Thymus (tissue), 11 donors: Measurements from ENCODE around the gene PELI2. TPM values are rescaled to one million over a fixed set of nuclear protein-coding genes. Genes with fewer than 3 reads are reported as not detected.

Experiments used
- DNase-seq, 9 donors: peaks; one replicate each; pipeline ENCODE4 v3.0.0-alpha.2; 2013; ENCODE audit warnings: low spot score in 9 of 9, low read depth in 6 of 9, missing footprints in 1 of 9
- H3K27ac ChIP-seq, 2 donors: one replicate each; pipeline ENCODE4 v1.5.1; 2013; ENCODE audit warnings: control low read depth in 1 of 2, low read depth in 1 of 2, low read length in 1 of 2, mild to moderate bottlenecking in 1 of 2, moderate library complexity in 1 of 2
- H3K27me3 ChIP-seq, 2 donors: one replicate each; pipeline ENCODE4 v1.5.1; 2013; ENCODE audit warnings: low read length in 1 of 2; ENCODE audit not compliant: control insufficient read depth in 2 of 2, insufficient read depth in 1 of 2
- H3K36me3 ChIP-seq, 2 donors: one replicate each; pipeline ENCODE4 v1.5.1; 2013; ENCODE audit warnings: low read length in 1 of 2, mild to moderate bottlenecking in 1 of 2, moderate library complexity in 1 of 2; ENCODE audit not compliant: control insufficient read depth in 2 of 2, insufficient read depth in 2 of 2
- H3K4me1 ChIP-seq, 2 donors: one replicate each; pipeline ENCODE4 v1.5.1; 2013; ENCODE audit warnings: low read length in 2 of 2; ENCODE audit not compliant: control insufficient read depth in 2 of 2, insufficient read depth in 2 of 2
- H3K4me3 ChIP-seq, 2 donors: one replicate each; pipeline ENCODE4 v1.5.1; 2013; ENCODE audit warnings: low read length in 2 of 2, control low read depth in 1 of 2, mild to moderate bottlenecking in 1 of 2
- H3K9me3 ChIP-seq, 2 donors: one replicate each; pipeline ENCODE4 v1.5.1; 2013; ENCODE audit warnings: low read length in 1 of 2, mild to moderate bottlenecking in 1 of 2; ENCODE audit not compliant: control insufficient read depth in 2 of 2, insufficient read depth in 1 of 2
- WGBS: extraction: QIAGEN DNeasy Blood & Tissue Kit; methylation state at CpG from one replicate; pipeline ENCODE4 v1.1.7; 2013; 5-methylcytosine and 5-hydroxymethylcytosine counted together
- polyA plus RNA-seq: library from polyadenylated mRNA; stranded (reverse); fragments of 200-250 nt; gene quantifications from one replicate; pipeline ENCODE4 v1.2.3, GENCODE V29; 2013
- total RNA-seq: library from RNA; stranded (reverse); fragments of 120-200 nt; gene quantifications from one replicate; pipeline ENCODE4 v1.2.4, GENCODE V29; 2013
- donor health status: healthy.

PELI2 gene
- total and polyA plus RNA-seq, 2 donors, result 8.6 to 21.1 TPM

DNA sequence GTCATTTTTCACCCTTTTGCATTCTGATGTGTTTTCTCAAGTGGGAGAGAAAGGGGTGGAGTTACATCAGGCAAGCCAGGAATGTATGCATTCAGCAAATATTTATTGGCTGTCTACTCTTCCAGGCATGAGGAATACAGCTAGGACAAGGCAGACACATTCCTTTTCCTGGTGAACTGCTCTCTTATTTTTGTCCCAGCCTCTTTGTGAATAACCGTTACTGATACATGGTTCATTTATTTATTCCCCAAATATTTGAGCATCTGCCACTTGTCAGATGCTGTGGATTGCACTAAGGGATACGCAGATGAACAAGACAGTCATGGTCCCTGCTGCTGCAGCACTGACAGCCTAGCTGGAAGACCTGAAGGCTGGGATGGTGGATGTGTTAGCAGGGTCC is 6.1 kb downstream of the PELI2 start:
- no peaks in the 10 kb centered on the region for H3K9me3 ChIP-seq
- H3K4me3 ChIP-seq, result no peak overlapping the region
- H3K4me1 ChIP-seq, result peaks cover 37 to 71% of the 10 kb centered on the region in 2 donors
- no peaks in the 10 kb centered on the region for H3K36me3 ChIP-seq
- H3K27ac ChIP-seq, result no peak overlapping the region
- H3K27me3 ChIP-seq, result no peaks in the 10 kb centered on the region
- no peak for DNase-seq
- WGBS, result 97% methylated on average over 2 of the region's 2 CpGs

DNA sequence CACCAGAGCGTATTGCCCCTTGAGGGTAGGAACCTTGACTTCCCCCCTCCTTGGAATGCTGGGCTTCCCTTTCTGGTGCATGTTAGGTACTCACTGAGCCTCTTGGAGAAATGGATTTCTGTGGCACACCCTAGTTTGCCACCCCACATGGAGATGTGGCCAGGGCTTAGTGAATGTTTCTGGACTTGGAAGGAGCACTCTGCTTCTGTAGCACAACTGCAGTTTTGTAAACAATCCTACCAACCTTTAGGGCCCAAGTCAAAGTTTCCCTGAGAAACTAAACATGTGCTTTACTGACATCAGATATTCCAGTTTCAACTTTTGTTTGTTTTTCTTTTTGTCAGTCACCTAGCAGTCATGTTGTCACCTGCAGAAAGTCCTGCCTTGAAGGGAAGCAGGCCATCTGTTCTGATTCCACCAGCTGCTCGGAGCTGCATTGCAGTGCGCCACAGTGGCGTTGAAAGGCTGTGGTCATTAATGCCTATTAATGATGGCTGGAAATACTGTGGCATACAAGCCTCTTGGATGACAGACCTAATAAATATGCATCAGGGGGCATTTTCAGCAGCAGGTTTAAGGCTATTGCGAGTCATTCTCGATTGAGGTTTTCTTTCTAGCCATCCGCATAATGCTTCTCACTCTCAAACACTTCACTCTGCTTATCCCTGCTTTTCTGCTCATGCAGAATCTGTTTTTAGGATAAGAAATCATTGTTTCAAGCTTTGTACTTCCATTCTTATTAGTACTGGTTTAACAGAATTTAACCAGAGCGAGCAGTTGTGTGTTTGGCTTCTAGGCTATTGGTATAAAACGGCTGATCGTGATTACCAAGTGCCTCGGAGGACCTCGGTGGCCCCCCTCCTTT is 7.8 kb downstream of the PELI2 start:
- Histone ChIP-seq H3K4me3 (no peak overlapping the region), H3K27me3 (no peaks in the 10 kb centered on the region), H3K9me3 (no peaks in the 10 kb centered on the region), H3K27ac (peak overlapping the region in 1 of 2 donors; percentile 71), H3K36me3 (no peaks in the 10 kb centered on the region), H3K4me1 (peaks cover 41 to 71% of the 10 kb centered on the region in 2 donors)
- peak in 2 of 9 donors; percentile 30 to 55 for DNase-seq
- 92% methylated on average over 12 of the region's 12 CpGs for WGBS

DNA sequence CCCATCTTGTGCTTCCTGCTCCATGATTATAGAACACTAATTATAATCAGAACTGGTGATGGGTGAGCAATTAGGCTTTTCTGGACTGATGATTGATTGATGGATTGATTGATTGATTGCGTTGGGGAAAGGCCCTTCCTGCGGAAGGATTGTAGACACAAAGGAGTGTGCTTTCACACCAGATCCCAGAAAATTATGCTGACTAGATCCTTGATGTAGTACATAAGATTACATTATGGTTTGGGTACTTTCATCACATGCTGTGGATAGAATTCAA is 8.4 kb downstream of the PELI2 start:
- Histone ChIP-seq H3K4me1 (peaks cover 41 to 70% of the 10 kb centered on the region in 2 donors), H3K27me3 (no peaks in the 10 kb centered on the region), H3K4me3 (no peak overlapping the region), H3K9me3 (no peaks in the 10 kb centered on the region), H3K36me3 (no peaks in the 10 kb centered on the region), H3K27ac (peak overlapping the region in 1 of 2 donors; percentile 65)
- no peak for DNase-seq
- 97% methylated on average over 2 of the region's 2 CpGs for WGBS

DNA sequence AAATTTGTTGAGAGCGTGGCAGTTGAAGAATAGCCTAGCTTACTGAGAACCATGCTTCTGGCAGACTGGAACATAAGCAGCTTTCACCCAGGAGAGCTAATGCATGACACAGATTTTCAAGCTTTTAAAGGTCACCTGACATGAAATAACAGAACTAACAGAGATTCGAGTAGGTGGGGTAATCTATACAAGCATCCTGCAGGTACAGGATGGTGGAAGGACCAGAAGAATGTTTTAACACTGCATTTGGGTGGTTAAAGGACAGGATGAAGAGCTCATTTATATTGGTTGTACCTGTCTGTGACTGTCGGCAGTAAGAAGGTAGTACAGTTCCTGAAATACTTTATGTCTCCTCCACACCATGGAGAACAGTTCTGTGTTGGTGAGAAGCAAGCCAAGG is 8.9 kb downstream of the PELI2 start:
- no peak for DNase-seq
- Histone ChIP-seq H3K4me1 (peaks cover 38 to 72% of the 10 kb centered on the region in 2 donors), H3K36me3 (no peaks in the 10 kb centered on the region), H3K9me3 (no peaks in the 10 kb centered on the region), H3K27ac (peak overlapping the region in 1 of 2 donors; percentile 65), H3K27me3 (no peaks in the 10 kb centered on the region), H3K4me3 (no peak overlapping the region)
- 76% methylated on average over 3 of the region's 3 CpGs for WGBS

DNA sequence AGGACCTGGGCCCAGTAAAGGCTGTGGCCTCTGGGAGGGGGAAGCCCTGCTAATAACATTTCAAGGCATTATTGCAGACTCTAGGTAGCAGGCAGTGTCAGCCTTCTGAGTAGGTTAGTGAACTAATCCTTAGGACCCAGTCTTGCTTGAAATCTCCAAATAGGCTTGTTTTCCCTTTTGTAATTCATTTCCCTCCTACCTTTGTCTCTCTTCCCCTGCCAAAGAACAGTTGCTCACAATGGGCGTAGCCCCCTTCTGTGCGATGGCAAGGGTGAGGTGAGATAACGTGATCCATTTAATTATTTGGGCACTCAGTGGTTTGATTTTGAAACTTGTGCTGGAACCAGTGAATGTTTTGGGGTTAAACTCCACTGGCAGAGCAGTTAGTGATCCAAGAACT is 10.9 kb downstream of the PELI2 start:
- no peak for DNase-seq

DNA sequence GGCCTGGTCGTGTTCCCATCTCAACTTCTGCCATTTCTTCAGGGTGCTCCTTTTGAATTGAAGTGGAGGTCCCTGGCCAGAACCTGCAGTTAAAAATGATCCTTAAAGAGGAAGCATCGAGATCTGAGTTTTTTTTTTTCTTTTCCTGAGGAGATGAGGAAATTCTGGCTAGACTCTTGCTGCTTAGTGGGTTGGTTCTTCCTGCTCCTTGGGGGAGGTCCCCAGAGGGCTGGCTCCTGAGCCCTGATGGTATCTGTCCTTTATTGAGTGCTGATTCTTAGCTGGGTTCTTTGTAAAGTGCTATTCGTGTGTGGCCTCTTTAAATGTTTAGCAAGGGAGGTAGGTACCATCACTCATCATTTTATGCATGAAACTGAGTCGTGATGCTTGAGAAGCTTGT is 11.7 kb downstream of the PELI2 start:
- Histone ChIP-seq H3K27me3 (no peaks in the 10 kb centered on the region), H3K9me3 (no peaks in the 10 kb centered on the region), H3K4me3 (no peak overlapping the region), H3K36me3 (no peaks in the 10 kb centered on the region), H3K27ac (no peak overlapping the region), H3K4me1 (peaks cover 34 to 65% of the 10 kb centered on the region in 2 donors)
- DNase-seq, result peak in 1 of 9 donors; percentile 38
- WGBS, result 24% methylated on average over 4 of the region's 4 CpGs

More for the DNA sequence above, 10.9 kb downstream of the PELI2 start:
- no peaks in the 10 kb centered on the region for H3K9me3 ChIP-seq
- 98% methylated on average over 3 of the region's 3 CpGs for WGBS
- peaks cover 41 to 73% of the 10 kb centered on the region in 2 donors for H3K4me1 ChIP-seq
- H3K4me3 ChIP-seq, result no peak overlapping the region
- no peaks in the 10 kb centered on the region for H3K27me3 ChIP-seq
- no peaks in the 10 kb centered on the region for H3K36me3 ChIP-seq
- H3K27ac ChIP-seq, result no peak overlapping the region

DNA sequence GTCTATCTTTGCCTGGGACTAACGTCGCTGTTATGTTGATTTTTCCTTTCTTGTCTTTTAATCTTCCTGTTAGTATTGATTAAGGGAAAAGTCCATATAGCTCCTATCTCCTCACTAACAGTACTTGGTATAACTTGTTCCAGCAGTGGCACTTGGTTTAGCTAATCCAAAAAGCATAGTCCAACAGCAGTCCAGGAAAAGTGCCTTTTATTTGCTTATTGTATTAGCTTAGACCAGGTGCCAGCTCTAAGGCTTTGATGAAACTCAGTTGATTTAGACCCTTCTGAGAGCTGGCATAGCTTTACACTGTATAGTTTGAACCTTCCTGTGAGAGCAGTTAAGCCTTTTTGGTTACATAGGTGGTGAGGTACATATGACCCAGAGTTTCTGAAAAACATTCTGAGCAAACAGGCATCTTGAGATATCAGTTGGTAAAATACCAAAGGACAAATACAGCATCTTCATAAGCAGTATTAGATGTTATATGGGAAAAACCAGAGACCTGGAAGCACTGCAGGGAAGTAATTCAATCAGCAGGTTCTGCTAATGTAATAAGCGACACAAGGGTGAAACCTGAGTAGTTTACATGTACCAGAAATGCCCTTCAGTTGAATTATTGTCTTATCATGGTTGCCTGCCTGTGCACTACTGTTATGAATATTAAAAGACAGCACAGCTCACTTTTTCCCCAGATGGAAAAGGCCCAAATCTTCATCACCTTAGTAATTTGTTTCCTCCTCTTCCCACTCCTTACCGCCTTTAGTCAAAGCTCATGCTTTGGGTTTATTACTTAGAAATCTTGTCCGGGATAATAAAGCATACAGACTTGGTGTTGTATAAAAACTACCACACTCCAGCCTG is 13.0 kb downstream of the PELI2 start:
- no peak for DNase-seq
- Histone ChIP-seq H3K9me3 (no peaks in the 10 kb centered on the region), H3K27ac (no peak overlapping the region), H3K27me3 (no peaks in the 10 kb centered on the region), H3K36me3 (no peaks in the 10 kb centered on the region), H3K4me1 (peaks cover 21 to 52% of the 10 kb centered on the region in 2 donors), H3K4me3 (no peak overlapping the region)
- 95% methylated on average over 5 of the region's 5 CpGs for WGBS

DNA sequence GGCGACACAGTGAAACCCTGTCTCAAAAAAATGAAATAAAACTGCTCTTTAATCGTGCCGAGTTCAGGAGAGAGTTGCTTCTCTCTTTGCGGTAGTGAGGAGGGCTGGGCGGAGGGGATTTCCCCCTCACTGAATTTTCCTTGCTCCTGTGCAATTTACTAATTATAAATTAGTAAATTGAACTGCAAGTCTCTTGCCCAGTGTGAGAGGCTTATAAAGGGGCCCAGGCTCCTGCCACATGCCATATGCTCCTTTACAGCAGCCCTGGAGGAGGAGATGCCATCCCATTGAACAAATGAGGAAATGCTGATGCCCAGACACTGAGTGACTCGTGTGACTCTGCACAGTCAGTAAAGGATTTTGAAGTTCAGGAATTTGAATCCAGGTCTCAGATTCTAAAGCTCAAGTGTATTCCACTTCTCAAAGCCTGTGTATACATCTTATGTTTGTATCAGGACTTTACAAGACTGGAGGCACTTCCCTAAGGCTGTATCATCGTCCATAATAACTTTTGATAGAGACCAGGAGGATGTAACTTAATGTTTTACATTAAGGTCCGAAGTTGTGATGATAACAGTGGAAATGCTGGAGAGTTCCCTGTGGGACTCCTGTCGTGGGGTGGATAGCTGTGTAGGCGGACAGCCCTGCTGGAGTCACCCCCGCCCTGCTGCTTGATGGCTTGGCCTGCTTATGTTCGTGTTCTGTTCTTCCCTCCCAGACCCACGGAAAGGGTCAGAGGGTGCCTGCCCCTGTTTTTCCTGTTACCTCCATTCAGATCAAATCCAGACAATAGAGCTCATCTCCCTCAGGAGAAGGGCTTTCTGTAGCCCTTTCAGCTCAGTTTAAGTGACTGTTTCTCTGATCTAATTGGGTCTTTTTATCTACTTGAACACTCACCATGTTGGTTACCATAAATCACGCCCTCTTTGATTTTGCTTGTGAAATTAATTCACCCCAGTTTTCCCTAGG is 13.9 kb downstream of the PELI2 start:
- Histone ChIP-seq H3K4me3 (no peak overlapping the region), H3K27me3 (no peaks in the 10 kb centered on the region), H3K27ac (no peak overlapping the region), H3K4me1 (peaks cover 21 to 45% of the 10 kb centered on the region in 2 donors), H3K36me3 (no peaks in the 10 kb centered on the region), H3K9me3 (no peaks in the 10 kb centered on the region)
- no peak for DNase-seq
- 94% methylated on average over 14 of the region's 14 CpGs for WGBS
